GM18508 (cell line): ENCODE results near the gene RAD51B.

Experiments
- ATAC-seq: cut with Tn5 transposase; IDR thresholded peaks from one replicate; pipeline ENCODE4 v1.9.1; 2021; ENCODE audit warnings: moderate number of reproducible peaks; ENCODE audit not compliant: insufficient read depth, unreplicated experiment

Gene RAD51B

DNA sequence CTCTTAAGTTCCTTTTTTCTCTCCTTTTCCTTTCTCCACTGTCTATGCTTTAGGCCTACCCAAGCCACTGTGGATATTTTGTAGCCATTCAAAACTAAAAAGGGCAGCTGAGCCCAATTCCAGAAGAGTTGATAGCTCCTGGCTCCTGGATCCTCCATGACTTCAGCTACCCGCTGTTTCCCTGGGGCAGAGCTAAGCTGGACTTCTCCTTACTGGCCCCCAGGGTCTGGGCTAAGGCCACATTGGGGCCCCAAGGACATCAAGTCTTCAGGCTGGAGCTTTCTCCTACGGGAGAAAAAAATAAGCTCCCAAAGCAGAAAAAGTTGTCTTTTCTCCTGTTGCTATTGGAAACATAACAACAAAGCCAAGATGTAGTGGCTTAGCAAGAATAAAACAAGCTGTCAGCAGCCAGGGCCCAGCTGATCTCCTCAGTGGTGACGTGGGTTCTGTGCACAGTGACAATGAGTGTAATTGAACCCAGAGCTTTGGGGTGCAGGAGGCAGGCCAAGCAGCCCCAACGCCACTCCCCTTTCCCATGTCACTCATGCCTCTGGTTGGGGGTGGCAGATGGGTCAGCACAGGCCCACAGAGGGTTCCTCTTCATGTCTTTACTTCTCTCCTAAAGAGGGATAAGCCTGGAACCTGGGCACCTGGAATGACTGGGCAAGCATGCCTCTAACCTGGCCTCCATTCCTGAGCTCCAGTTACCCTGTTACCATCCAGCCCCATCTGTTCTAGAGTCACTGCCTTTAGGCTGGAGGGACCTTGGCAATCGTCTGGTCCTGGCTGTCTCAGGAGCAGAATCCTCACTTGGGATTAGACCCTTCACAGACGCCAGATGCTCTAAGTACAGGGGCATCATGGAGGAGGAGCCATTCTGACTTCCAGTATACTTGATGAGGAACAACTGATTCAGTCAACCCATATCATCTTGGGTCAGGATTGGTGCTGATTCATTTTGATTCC is 802.1 kb downstream of the RAD51B start:
- ATAC-seq: no peak

DNA sequence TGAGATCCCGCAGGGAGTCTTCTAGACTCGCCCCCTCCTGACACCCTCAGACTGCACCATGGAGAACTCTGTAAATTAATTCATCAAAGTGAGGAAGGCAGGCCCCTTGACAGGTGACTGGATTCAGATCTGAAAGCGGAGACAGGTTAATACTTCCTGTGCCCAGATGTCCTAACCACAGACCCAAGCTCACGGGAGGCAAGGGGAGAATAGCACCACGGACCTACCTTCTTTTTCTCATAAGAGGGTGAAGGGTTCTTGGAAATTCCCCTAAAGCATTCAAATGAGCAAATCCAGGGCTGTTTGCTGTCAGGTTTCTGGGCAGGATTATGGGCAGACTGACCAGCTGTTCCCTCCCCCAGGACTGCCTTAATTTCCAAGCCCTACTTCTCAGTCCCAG is 803.3 kb downstream of the RAD51B start:
- ATAC-seq: no peak

DNA sequence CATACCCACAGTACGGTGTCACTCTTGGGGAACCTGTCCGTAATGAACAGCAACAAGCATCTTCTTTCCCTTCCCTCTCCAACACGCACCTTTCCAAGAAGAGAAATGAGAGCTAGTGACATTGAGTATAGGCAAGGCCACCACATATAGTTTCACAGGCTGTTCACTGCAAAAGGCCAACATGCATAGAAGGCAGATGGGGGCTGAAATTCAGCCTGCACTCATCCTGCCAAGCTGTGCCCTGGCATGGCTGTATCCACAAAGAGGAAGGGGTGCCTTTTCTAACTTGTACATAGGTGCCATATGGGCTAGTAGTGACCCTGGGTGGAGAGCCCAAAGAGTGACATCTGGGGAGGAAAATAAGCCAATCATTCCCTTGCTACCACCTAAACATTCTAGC is 803.7 kb downstream of the RAD51B start:
- no peak for ATAC-seq

DNA sequence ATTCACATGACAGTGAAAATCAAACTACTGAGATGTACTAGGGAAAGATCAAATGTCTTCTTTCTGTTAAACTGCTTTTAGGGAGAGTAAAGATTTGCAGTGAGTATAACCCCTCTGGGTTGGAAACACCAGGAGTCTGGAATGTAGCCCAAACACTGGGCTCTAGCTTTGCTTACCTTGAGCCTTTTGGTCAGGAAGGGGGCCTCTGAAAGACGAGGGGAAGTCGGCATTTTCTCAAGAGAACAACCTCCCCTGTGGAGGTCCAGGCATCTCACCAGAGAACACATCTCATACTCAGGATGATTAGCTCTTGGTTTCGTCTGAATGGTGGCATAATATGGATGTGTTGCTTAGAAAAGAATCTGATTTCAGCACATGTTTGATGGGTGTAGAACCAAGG is 804.2 kb downstream of the RAD51B start:
- no peak for ATAC-seq

DNA sequence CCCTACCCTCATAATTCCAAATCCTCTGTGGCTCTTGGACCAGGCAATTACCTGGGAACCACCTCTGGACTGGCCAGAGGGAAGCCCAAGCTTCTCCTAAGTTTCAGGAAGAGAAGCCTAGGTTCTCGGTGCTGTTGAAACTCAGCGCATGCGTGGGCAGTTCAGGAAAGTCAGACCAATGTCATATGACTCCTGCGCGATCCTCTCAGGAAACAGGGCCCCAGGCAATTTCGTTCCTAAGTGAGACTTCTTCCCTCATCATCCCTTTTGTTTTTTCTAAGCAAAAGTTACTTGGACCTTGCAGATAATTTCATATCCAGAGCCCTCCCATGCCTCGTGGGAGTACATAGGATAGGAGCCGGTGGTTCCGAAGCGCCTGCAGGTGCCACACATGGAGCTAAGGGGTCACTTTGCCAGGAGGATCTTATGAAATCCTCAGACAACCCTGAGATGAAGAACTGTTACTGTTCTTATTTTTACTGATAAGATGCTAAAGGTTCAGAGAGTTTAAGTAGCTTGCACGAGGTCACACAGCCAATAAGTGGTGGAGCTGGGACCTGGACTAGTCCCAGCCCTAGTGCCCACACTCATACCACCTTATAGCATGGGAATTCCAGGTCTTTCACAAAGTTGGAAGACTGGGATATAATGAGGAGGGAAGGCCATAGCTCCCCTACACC is 805.1 kb downstream of the RAD51B start:
- ATAC-seq: no peak

DNA sequence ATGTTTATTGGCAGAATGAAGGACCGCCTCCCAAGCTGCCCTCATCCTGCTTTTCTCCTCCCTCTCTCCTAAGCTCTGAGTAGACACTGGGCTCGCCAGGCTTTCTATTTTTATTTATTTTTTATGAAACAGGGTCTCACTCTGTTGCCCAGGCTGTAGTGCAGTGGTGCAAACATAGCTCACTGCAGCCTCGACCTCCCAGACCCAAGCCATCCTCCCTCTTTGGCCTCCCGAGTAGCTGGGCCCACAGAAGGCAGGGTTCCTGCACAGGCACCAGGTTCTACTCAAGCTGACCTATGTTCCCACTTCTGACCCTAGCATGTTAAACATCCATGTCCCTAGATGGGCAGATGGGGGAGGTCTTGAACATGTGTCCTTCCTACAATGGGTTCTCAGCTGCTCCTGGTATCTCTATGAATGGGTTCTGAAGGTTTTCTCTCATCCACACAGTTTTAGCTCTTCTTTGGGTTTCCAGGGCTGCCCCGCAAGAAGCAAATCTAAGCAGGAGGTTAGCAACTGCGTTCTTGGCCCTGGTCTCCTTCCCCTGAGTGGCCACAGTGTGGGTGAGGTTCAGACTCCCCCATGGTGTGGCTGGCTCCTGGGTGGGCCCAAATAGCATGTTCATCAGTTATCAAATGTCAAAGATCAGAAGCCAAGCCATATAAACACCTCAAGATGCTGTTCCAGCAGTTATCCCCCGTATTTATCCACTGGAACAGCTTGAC is 805.9 kb downstream of the RAD51B start:
- ATAC-seq: no peak

DNA sequence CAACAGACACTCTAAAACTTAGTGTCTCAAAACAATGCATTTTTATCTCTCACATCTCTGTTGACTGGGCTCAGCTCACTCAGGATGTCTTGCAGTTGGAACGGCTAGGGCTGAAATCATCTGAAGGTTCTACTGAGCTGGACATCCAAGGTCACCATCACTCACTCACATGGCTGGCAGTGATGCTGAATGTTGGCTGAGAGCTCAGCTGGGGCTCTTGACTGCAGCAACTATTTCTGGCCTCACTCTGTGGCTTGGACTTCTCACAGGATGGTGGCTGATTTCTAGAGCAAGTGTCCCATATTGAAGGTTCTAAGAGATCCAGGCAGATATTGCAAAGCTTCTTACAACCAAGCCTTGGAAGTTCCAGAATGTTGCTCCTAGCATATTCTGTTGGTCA is 806.8 kb downstream of the RAD51B start:
- no peak for ATAC-seq

DNA sequence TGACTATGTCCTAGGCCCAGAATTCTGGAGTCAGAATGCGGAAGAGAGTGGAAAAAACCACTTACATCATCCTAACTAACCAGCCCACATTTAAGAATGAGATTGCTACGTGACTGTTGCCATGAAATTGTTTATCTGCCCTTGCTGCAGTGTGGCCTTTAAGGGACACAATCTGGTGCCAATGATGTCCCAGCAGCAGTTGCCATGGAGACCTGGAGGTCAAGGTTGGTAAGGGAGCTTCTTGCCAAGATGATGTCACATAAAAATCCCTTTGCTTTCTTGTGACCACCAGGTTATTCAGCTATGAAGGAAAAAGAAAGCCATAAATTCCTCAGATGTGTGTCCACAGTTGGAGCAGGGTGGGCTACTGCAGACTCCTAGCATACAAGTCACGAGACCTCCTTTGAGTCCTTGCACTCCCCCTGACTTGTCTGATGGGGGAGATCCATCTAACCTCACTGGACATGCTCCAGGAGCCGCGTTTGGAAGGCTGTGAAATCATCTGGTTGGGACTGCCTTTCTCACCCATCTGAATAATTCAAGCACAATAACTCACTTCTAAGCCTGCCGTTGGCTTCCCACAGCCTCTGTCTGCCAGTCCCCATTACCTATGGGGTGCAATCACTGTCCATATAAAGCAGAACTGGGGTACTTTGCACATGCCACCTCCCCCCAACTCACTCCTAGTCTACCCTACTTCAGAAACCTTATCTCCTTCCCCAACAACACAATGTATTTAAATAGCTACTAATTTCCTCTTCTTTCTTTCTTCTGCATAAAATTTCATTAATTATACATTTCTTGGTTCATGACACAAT is 807.7 kb downstream of the RAD51B start:
- ATAC-seq: no peak

DNA sequence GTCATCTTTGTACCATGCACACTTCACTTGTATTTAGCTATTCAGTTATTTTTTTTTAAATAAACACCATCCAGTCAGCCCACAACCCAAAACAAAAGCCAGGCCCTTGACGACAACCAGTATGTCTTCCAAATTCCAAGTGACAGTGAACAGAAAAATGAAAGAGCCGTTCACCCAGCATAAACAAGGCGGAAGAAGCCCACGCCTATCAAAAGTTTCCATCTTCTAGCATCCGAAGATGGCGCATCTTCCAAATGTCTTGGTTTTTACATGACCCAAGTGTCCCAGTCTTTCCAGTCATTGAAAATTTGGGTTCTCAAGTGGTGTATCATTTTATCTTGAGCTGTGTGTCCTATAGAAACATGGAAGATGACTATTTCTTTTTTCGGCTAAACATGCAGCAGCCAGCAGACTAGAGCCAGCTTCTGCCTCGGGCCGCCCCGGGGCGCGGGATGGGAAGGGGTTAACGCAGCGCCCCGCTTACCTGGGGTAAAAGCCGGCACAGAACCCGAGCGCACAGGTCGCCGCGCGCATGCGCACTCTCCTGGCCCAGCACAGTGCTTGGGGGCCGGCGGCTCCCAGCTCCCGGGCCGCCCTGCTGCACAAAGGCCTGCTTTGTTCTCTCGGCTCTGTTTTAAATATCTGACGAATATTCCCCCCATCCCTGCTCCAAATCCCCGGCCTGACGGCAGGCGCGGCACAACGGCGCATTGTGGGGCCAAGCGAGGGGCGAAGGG is 808.5 kb downstream of the RAD51B start:
- ATAC-seq: no peak

DNA sequence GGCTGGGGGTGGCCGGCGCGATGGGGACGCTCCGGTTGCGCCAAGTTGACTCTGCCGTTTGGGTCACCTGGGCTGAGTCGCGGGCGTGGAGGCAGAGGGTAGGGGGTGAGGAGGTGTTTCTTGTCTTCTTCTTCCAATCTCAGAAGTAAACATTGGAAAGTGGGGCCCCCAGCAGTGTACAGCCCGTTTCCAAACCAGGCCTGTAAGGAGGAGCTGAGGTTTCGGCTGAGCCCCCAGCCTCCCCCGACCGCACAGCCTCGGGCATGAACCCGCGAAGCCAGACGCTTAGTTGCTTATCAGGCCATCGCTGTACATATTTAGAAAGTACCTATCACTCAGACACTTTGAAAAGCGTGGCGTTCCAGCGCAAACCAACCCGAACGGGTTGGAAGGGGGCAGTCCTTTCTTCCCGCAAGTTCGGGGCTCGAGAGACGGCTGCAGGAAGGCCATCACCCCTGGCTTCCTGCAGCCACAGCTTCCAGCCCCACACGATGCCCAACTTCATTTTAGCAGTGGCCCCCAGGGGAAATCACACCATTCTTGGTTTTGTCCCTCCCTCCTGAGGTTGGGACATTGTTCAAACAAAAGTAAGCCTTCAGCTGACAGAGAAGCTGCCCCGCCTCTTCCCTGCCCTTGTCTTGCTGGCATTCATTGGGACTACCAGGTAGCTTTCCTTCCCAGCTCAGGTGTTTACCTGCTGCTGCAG is 809.2 kb downstream of the RAD51B start:
- ATAC-seq: no peak

DNA sequence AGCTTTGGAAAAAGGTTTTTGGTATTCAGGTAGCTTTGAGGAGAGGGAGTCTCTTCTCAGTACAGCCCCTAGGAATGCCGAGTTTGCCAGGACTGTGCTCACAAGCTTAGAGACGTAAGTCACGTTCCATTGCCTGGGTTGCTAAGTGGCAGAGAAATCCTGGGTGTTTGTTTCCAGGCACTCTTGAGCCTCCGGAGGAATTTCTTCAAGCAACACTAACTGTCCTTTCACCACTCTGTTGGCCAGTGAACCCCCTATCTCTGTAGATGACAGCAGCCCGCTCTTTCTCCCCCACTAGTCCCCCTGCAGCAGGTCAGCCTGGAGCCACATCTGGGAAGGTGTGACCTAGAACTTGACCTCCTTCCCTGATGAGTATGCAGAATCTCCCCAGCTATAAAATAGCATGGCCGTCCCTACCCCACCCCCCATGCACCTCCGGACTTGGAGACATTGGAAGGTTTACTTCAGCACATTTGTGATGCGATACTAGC is 810.5 kb downstream of the RAD51B start:
- ATAC-seq: no peak

DNA sequence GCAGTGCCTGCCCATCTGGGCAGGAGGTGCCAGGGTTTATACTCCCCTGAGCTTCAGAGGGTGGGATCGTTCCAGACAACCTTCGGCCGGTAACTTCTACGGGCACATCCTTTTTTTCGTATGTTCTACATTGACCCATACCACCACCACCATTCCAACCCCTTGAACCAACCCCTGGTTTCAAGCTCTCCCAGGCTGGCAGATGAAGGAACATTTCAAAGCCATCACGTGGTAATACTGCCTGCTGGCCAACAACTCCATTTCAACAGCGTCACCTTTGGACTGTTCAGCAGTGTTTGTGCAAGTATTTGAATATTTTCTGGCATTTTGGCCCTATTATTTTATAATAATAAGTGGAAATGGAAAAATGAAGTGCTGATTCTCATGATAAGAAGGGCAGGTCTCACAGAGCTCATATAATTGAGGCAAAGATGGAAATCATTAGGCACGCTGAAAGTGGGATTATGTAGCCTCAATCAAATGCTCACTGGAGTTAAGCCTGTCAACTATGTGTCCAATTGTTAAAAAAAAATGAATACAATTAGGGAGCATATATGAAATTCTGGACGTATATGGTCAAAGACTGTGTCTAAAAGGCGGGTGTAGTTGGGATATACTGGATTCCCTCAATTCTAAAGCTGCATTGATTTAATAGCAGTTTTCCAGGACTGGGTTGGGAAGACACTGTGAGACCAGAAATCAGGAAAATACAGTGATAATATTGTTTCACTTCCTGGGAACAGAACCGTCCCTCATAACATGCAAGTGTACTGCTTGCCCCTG is 811.2 kb downstream of the RAD51B start:
- no peak for ATAC-seq

DNA sequence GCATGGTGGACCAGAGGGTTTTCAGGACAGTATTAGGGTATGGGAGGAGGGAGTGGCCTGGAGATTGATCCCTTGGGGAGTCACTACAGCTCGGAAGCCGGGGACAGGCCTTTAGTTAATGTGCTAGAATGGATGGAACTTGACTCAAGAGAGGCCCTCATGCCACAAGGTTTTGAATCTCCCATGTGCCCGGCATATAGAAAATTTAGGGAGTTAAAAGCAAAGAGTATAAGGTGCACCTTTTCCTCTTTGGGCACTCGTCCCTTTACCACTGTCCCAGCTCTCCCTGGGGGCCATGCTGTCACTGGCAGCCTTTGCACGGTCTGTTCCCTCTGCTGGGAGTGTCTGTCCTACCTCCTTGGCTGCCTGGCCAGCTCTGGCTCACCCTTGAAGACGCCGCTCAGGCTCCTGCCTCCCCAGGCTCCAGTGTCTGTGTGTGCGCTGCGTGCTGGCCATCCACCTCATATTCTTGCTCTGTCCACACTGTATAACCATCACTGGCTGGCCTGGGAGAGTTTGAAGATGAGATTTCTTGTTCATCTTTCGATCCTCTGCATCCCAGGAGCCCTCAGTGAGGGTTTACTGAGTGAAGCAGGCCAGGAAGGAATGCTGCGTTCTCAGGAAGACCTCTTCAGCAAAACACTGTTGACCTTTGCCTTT is 811.9 kb downstream of the RAD51B start:
- no peak for ATAC-seq

DNA sequence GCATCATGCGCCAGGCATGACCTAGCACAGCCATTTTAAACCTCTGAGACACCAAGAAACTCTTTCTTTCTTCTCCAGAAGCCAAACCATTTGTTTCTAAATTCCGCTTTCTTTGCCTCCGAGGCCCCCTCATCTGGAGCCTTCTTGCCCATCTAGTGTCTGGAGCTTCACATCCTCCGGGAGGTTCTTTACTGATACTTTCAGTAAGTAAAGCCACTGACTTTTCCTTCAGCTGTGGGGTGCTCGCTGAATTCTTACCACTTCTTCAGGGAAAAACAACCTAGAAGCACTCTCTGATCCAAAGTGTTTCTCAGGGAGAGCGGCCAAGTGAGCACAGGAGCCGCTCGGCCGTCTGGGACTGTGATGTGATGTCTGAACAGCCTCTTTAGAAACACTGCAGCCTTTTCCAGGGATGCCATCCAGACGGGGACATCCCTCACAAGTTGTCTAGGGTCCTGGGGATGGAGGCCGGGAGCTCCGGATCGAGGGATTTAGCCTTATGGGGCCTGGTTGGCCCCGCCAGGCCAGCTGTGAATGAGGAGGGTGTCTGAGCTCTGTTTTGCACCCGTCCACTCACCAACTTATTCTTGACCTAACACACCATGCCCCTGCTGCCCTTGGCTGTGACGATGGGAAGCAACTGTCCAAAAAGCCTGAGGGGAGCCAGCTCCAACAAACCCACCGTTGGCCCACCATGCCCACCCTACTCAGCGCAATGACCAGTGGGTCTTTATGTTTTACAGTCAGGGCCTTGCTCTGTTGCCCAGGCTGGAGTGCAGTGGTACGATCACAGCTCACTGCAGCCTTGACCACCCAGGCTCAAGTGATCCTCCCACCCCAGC is 812.7 kb downstream of the RAD51B start:
- no peak for ATAC-seq

DNA sequence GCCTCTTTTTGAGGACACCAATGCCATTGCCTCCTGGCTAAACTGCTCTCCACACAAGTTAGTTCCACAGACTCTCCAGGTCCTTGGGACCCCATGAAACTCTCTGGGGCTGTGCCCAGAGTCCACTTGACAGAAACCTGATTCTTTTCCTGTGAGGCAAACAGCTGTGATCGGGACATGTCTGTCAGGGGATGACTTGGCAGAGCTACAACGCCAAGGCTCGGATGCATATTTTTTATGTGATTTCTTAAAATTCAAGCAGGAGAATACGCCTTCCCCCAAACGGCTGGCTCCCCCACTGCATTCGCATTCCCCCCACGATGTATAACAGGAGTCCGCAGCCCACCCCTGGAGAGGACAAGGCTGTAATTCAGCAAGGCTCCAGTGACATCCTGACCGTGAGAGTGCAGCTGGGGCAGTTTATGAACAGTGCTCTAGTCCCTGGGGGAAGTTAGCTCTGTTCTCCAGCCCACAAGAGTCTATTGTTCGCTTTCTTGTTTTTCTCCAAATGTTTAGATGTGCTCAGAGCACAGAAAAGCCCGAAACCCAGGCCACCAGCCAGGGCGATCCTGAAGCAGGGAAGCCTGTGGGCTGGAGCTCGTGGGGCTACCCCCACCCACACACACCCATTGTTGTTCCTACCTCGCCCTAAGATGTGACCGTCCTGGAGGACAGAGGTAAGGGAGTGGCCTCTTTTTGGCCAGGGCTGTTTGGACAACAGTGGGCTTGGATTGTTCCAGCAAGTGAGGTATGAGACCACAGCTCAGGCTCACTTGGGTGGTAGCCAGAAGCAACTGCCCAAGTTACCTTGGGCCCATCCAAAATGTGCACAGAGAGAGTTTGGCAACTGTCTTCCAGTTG is 813.8 kb downstream of the RAD51B start:
- no peak for ATAC-seq

DNA sequence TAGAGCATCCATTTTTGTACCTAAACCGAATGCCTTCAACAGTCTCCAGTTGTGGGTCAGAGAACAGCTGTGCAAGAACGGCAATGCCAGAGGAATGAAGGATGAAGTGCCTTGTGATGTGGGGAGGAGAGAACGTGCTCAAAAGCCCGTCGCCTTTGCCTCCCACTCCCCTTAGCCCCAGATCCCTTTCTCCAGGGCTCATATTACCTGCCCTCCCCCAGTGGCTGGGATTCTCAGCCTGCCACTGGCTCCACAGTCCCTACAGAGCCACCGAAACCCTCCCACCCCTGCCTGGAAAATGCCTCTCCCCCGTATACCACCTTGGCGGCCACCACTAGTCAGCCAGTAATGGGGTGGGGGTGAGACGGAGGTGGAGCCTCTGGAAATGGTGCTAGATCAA is 814.8 kb downstream of the RAD51B start:
- no peak for ATAC-seq
